GM21723 (cell line): ENCODE results near the gene TTLL11.

Experiments
- ATAC-seq: cut with Tn5 transposase; IDR thresholded peaks from one replicate; pipeline ENCODE4 v1.9.1; 2021; ENCODE audit warnings: mild to moderate bottlenecking, moderate library complexity; ENCODE audit not compliant: unreplicated experiment

The TTLL11 gene, protein sequence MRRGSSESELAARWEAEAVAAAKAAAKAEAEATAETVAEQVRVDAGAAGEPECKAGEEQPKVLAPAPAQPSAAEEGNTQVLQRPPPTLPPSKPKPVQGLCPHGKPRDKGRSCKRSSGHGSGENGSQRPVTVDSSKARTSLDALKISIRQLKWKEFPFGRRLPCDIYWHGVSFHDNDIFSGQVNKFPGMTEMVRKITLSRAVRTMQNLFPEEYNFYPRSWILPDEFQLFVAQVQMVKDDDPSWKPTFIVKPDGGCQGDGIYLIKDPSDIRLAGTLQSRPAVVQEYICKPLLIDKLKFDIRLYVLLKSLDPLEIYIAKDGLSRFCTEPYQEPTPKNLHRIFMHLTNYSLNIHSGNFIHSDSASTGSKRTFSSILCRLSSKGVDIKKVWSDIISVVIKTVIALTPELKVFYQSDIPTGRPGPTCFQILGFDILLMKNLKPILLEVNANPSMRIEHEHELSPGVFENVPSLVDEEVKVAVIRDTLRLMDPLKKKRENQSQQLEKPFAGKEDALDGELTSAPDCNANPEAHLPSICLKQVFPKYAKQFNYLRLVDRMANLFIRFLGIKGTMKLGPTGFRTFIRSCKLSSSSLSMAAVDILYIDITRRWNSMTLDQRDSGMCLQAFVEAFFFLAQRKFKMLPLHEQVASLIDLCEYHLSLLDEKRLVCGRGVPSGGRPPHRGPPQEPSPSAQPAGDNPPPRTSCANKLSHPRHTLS

DNA sequence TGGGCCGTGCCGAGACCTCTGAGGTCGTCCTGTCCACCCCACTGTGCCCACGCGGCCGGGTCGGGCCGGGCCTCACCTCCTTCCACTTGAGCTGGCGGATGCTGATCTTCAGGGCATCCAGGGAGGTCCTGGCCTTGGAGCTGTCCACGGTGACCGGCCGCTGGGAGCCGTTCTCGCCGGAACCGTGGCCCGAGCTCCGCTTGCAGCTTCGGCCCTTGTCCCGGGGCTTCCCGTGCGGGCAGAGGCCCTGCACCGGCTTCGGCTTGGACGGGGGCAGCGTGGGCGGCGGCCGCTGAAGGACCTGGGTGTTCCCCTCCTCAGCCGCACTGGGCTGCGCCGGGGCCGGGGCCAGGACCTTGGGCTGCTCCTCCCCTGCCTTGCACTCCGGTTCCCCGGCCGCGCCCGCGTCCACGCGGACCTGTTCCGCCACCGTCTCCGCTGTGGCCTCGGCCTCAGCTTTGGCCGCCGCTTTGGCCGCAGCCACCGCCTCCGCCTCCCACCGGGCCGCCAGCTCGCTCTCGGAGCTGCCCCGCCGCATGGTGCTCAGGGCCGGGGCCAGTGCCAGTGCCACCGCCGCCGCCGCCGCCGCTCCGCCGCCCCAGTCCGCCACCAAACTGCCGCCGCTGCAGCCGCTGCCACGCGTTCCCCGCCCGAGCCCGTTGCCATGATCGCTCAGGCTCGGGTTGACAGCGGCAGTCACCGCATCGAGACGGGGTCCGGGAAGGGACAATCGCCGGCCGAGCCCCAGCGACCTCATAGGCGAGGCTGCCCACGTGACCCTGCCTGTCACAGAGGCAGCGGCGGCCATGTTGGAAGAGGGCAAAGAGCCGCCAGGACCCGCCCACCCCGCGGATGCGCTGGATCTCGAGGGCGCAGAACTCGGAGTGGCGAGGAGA, at the start of gene TTLL11:
TTLL11 (minus strand) TSS at position 698 of the 896 bp plus-strand sequence; CDS start at position 538, 160 bp downstream.
- ATAC-seq = peak; percentile 87

DNA sequence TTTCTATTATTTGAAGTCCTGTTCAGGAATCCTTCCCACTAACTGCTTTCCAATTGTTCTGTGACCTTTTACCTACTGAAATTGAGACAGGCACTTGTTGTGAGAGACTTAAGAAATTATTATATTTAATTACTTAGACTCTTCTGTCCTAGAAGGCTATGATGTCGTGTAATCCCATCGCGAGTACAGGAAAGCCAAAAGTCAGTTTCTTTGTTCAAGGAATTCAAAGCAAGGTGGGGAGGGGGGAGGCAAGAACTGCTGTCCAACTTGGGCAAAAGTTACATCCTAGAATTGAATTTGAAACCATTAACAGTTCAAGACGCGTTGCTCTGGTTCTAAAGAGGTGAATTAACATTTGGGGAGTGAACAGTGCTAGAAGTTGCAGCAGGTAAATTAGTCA, 48.6 kb upstream of the TTLL11 start:
- no peak for ATAC-seq

DNA sequence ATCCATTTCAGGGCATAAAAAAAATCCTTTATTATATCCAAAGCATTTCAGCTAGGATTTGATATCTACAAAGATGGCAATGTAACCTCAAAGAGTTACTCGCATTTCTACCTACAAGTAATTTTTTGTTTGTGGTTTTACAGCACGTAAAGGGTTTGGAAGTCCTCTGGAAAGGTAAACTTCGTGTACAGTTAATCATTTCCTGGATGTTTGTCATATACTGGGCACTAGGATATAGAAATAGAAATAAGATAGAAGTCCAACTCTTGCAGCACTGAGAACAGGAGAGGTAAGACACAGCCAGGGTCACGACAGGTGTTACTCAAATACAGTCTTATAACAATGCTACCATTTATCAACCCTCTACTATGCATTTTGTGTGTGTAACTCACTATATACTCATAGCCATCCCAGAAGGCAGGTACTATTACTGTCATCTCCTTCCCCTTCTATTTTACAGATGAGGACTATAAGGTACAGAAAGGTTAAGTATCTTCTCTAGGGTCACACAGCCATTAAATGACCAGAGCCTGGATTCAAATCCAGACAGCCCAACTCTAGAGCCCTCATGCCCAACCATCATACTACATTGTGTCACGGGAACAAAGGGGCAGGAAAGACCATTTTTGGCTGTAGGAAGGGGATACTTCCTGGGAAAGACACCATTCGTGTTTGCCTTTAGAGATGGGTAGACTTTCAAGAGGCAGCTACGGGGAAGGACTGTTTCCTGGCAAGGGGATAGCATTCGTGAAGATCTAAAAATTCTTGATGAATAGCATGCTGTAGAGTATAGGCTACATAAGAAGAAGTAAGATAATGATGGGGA, 47.5 kb upstream of the TTLL11 start:
- ATAC-seq = no peak

DNA sequence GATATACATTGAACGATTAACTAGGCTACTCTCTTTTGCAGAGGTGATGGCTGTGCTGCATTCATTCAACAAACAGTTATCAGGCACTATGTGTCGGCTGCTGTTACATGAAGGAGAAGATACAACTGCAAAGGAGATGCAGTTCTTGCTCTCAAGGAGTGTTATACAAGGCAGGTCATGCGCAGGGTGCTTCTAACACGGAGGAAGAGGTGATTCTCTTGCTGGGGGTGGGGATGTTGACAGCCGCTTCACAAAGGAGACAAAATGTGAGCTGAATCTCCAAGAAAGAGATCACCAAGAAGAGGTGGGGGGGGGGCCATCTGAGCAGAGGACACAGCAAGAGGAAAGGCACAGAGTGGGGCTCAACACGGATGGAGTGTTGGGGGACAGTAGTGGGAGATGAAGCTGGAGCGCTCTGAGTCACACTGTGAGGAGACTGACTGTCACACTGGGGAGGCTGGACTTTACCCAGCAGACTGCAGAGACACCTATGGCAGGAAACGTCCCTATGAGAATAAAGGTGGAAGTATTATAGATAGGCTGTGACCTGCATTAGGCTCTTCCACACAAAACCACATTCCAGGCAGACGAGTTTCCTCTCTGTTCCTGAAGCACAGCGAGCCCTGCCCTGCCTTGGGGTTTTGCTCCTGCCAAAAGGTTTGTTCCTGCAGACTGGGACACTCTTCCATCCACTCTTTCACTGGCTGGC, 45.6 kb upstream of the TTLL11 start:
- ATAC-seq = no peak

DNA sequence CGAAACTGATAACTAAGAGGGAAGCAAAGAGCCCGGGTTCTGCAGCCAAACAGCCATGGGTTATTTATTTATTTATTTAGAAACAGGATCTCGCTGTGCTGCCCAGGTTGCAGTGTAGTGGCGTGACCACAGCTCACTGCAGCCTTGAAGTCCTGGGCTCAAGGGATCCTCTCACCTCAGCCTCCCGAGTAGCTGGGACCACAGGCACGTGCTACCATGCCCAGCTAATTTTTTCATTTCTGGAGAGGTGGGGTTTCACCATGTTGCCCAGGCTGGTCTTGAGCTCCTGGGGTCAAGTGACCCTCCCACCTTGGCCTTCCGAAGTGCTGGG, 42.4 kb upstream of the TTLL11 start:
- no peak for ATAC-seq

DNA sequence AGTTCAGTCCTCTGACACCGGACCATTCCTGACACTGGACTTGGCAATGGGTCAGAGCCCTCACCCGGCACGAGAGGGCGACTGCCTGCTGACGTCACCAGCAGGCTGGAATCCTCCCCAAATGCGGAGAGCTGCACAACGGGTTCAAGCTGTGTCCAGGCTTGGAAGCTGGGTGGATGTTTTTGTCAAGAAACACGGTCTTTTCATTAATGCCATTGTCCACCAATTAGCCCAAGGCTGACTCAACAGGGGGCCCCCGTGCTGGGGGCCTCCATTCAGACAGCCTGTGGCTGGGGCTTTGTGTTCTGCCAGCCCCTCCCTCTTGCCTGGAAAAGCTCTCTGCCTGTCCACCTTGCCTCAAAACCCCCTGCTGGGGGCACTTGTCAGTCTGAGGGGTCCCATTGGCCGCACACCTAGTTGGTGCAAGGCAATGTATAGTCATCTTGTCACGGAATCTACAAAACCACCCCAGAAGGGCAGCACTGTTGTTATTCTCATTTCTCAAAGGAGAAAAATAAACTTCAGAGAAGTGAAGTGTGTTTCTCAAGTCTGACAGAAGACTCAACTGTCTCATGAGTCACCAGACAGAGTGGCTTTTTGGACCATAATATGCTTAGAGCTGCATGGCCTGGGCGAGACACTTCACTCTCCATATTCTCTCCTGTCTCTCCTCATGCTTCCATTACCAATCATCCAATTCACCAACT, 41.9 kb upstream of the TTLL11 start:
- ATAC-seq = no peak

DNA sequence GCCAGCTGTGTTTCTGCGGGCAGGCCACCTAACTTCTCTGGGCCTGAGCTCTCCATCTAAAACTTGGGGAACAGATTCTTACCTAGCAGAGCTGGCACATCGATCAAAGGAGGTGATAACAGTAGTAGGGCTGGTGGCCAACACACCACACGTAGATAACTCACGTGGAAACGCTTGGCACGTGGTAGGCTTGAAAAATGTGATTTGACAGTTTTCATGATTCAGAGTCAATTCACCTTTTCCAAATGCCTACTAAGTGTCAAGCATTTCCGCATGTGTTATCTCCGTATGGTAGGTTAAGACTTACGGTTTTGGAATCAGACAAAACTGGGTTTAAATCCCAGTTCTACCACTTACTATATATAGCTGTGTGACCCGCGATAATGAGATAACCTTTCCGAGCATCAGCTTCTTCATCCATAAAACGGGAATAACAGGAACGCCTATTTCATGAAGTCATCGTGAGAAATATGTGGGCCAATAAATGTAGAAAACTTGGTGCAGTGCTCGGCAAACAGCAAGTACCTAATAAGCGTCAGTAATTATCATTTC, 41.0 kb upstream of the TTLL11 start:
- ATAC-seq = no peak

DNA sequence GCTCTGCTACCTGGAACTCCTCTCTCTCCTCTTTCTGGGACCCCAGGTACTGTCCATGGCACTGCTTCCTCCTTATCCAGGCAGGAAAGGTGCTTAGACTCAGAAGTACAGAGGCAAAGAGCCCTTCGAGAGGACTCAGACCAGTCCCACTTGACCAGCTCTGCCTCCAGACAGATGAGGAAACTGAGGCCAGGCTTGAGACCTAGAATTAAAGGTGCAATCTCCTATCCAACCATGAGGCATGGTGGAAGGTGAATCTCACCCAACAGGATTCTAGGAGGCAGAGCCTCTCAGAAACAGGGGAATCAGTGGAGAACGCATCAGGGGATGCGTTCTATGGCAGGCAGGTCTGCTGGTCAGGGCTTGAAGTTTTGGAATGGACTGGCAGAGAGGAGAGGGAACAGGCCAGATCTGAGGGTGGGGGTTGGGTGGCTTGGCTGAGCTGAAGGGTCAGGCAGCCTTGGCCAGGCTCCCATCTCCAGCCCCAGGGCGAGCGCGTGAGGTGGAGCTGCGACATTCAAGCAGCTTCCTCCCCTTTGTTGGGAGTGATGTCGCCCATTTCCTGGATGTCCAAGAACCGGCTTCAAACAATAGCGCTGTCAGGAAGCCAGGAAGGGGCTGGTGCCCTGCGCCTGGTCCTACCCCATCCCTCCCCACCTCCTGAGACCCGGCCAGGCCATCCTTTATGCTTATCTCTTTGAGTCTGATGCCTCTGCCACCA, 40.3 kb upstream of the TTLL11 start:
- ATAC-seq = no peak

DNA sequence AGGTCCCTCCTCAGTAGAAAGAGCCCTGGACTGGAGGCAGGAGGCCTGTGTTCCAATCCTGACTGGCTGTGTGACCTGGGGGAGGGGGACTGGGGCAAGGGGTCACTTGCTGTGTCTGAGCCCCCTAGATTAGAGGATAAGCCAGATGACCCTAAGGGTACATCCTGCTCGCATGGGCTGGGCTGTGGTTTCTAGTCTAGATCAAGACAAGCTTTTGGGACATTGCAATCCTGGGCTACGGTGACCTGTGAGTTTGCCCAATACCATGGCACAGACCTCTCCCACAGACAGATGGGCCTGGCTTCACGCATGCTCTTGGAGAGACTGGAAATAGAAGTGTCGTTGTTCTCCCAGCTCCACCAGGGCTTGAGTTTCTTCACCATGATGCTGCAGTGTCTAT, 39.4 kb upstream of the TTLL11 start:
- no peak for ATAC-seq

DNA sequence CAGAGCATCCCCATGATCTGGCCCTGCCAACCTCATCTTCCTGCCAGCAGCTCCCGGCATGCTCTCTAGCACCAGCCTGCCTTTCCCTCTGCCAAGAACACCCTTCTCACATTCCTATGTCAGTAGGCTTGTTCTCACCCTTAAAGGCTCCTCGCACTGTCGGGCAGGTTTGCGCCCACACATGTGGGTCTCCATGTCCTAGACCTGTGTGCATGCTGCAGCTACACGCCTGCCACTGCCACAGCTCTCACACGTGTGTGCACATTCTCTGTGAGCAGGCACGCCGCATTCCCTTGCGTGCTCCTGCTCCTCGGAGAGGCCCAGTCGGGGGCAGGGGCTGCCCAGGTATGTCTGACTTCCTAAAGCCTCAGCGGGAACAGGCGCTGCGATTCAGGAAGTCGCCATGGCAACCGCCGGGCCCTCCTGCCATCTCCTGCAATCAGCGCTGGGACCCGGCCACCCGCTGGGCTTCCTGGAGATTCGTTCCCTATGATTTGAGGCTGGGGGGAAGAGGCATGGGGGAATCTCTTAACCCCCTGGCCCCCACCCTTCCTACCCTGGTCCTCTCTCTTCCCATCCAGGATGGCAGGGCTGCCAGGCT, 38.4 kb upstream of the TTLL11 start:
- no peak for ATAC-seq

DNA sequence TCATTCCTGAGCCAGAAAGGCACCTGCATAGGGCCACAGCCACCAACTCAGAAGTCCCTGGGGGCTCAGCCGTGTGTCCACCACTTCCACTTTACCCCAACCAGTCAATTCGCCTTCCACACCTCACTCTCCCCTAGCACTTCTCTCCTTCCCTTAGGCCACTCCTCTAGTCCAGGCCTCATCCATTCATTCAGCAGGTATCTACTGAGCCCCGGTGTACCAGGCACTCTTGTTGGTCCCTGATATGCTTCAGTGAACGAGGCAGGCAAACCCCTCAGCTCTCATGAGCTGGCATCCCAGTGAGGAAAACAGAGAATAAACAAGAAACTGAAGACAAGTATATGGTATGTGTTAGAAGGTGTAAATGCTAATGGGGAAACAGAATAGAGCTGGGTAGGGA, 37.7 kb upstream of the TTLL11 start:
- ATAC-seq = no peak

DNA sequence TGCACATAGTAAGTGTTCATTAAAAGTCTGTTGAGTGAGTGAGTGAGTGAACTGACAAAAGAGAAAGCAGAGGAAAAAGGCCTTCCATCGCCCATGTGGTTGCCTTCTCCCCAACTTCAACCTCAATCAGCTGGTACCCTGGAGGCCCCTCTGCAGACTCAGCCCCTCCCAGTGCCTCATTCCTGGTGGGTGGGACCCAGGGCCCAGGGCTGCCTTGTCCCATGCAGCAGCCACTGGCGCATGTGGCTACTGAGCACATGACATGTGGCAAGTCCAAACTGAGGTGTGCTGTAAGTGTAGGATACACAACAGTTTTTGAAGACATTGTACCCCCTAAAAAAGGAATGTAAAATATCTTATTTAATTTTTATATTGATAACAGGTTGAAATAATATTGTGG, 36.9 kb upstream of the TTLL11 start:
- ATAC-seq = no peak

DNA sequence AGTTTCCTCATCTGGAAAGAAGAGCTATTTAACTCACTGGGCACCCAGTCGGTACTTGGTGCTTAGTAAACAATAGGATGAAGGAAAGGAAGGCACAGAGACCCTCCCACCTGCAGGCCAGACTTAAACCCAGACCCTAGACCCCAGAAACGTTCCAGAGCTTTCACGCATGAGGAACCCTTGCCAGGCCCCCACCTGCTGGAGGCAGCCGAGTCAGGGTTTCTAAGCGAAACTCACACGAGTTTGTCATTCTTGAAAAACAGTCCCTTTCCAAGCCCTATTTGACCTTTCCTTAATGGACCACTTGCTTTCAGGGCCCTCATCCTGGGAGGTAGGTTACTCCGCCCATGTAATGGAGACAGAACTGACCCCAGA, 35.8 kb upstream of the TTLL11 start:
- ATAC-seq = no peak

DNA sequence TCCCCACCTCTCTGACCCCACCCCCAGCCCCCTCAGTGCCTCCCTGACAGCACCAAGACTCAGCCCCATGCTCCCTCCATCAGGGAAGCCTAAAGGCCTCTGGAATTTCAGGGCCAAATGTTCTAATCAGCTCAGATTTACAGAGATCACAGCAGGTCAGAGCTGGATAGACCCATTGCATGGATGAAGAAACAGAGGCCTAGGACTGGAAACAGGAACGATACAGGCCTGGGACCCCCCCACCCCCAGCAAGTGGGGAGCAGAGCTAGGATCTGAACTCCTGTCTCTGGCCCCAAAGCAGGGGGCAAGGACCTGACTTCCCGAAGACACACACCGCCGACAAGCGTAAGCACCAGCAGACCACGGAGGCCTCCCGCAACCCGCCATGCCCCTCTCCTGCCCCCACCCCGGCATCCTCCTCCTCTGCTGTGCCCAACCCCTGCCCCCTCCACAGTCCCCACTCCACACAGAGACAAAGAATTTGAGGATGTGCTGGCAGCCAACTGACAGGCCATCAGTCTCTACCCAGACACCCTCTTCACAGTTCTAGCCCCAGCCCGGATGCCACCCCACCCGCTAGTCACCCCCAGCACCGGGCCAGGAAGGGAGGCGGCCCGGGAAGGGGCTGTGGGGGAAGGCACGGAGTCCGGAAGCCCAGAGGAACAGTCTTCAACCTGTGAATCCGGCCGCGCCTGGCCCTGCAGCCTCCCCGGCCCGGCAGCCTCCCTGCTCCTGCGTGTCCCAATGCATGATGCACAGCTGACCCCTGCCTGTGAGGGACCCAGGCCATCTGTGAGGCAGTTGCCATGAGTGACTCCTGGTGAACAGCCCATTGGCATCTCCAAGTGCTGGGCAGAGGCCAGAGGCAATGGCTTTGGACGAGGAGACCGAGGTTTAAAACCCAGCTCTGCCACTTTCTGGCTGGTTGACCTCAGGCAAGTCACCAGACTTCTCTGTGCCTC, 35.2 kb upstream of the TTLL11 start:
- no peak for ATAC-seq

DNA sequence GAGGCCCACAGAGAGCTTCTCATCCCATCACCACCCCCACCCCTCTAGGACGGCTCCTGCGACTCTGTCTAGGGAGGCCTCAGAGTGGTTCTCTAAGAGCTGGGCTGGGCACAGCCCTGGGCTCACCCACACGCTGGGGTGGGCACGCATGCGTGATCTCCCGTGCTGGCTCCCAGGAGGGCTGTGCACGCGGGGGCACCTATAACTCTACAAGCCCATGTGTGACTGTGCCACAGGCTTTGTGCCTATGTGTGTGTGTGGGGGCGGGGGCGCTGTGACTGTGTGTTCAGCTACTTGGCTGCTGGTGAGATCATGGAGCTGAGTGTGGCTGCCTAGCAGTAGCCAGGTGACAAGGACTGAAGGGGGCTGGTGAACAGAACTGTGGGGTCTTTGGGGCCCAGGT, 34.3 kb upstream of the TTLL11 start:
- ATAC-seq = no peak

DNA sequence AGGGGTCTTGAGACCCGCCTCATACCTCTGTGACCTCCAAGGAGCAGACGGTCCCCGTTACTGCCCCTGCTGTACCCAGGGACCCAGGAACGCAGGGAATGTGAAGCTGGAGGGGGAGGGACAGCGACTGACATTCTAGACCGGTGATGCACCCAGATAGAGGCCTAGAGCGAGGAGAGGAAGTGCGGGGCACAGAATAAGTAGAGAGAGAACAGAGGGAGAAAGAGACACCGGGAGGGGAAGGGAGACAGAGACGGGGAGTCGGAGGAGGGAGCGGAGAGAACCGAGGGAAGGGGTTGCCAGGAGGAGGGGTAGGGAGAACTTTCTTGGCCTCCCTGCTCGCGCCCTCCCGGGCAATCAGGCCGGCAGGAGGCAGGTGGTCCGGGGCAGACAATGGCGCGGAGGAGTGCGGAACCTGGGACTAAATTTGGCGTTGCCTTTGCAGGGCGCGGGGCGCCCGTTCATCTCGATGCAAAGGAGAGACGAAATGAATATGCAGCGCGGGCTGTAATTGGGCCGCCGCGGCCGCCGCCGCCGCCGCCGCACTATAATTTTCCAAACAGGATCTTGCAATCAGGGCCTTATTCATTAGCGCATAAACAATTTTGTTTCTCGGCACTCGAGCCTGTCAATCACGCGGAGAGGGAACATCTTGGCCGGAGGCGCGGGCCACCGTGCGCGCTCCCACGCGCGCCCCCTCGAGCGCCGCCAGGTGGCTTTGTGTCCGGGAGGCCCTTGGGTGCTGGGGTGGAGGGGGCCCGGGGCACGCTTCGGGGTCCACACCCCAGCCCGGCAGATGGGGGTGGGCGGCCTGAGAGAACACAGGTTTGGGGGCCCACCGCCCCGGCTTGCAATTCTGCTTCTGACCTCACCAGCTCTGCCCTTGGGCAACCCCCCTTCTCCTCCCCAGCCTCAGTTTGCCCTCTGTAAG, 33.5 kb upstream of the TTLL11 start:
- ATAC-seq = no peak
